ENCODE data around the gene TGFBR2.

DNA sequence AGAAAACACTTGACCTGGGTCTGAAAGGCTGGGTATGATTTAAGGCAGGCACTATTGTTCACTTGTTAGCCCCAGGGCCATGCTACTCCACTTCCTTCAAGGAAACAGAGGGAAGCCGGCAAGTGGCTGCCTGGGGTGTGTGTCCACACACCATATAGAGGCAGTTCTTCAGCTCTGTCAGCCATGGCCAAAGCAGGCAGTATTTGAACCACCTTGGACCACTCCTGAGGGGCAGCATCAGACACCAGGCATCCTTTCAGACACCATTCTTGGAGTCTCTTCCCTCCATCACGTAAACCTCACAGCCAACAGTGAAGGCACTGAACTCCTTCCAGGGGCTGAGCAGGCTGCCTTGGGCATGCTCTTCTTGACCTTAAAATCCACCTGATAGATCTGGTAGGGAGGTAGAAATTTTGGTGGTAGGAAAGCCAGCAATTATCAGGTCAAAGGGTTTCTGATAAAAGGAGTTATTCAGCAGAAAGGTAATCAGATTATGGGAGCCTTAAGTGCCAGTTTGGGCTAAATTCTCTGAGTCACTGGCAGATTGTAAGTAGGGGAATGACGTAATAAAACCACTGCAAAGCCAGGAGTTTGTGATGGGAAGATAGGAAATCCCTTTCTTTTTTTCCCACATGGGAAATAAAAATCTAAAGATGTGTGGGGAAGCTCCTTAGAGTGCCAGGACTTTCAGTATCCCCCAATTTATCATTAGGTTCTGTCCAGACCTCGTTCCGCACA lies 20.2 kb downstream of the TGFBR2 start:
- TF ChIP-seq EZH2 (IDR thresholded peaks at IDR 0.05) = no peak
- no peak for TF ChIP-seq POLR2AphosphoS5 (IDR thresholded peaks at IDR 0.05; ENCODE audit: borderline replicate concordance, low read depth, low read length)
- no peak for TF ChIP-seq FOXP2 (optimal IDR thresholded peaks at IDR 0.05; ENCODE audit: control extremely low read depth, extremely low read length, insufficient read depth)

Measured in SK-N-MC (cell line).